Fibroblast of the aortic adventitia (primary cell): ENCODE results near the gene CEMIP. TPM values are rescaled to one million over a fixed set of nuclear protein-coding genes. Genes with fewer than 3 reads are reported as not detected.
A peak's percentile ranks its signal among the peaks of the same experiment; 100 is the strongest.

Source experiments
- DNase-seq: peaks from one replicate; pipeline ENCODE4 v3.0.0-alpha.2; 2010; ENCODE audit warnings: low read depth
- H3K4me3 ChIP-seq: 2 replicates; pipeline ENCODE4 v1.5.1; 2011; ENCODE audit warnings: low read depth, mild to moderate bottlenecking, control low read depth, low read length, moderate library complexity
- total RNA-seq: library from RNA; depleted of rRNA; stranded (reverse); fragments of >200 nt; gene quantifications from 2 replicates; pipeline ENCODE4 v1.2.3, GENCODE V29; 2012; ENCODE audit warnings: low replicate concordance
- TF ChIP-seq, protein P1 (sequence below): IDR thresholded peaks from 2 replicates; pipeline ENCODE4 v1.5.1; 2011; ENCODE audit warnings: mild to moderate bottlenecking, low read length, control low read depth, inconsistent platforms; ENCODE audit not compliant: insufficient read depth

CEMIP gene
- total RNA-seq, 1 donor = 225 TPM

DNA sequence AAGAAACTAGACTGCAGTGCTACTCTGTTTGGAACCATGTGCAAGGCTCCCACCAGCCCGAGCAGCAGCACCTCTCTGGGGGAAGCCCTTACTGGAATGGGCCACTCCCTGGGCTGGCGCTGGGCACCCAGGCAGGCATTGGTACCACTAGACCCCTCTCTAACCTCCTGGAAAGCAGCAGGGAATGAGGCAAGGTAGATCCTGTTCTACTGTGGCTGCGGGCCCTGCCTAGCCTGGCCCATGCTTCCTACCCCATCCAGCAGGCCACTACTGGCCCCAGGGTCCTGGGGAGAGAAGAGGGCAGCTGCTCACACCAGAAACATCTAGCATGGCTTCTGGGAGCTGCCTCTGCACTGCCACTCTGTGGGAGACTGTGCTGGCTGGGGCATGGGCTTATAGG, 165.6 kb downstream of the CEMIP start:
- DNase-seq = no peak
- TF ChIP-seq, protein P1, sequence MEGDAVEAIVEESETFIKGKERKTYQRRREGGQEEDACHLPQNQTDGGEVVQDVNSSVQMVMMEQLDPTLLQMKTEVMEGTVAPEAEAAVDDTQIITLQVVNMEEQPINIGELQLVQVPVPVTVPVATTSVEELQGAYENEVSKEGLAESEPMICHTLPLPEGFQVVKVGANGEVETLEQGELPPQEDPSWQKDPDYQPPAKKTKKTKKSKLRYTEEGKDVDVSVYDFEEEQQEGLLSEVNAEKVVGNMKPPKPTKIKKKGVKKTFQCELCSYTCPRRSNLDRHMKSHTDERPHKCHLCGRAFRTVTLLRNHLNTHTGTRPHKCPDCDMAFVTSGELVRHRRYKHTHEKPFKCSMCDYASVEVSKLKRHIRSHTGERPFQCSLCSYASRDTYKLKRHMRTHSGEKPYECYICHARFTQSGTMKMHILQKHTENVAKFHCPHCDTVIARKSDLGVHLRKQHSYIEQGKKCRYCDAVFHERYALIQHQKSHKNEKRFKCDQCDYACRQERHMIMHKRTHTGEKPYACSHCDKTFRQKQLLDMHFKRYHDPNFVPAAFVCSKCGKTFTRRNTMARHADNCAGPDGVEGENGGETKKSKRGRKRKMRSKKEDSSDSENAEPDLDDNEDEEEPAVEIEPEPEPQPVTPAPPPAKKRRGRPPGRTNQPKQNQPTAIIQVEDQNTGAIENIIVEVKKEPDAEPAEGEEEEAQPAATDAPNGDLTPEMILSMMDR = no peak
- H3K4me3 ChIP-seq = no peak overlapping the region

DNA sequence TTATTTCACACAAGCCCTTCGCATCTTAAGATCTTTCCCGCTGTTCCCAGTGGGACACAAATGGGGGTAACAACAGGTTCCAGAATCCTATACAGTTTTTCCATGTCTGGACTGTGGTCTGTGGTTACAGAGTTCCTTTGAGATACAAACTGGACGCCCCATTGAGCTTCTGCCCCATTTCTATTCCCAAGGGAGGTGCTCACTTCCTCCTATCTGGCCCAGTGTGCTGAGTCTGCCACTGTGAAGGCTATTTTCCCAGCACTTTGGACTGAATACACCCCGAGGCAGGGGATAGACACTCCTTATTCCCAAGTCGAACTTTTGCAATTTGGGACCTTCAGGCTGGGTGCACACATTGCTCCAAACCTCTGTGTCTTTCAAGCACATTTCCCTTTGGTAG, 166.4 kb downstream of the CEMIP start:
- DNase-seq = no peak
- TF ChIP-seq, protein P1 = no peak
- no peak overlapping the region for H3K4me3 ChIP-seq

DNA sequence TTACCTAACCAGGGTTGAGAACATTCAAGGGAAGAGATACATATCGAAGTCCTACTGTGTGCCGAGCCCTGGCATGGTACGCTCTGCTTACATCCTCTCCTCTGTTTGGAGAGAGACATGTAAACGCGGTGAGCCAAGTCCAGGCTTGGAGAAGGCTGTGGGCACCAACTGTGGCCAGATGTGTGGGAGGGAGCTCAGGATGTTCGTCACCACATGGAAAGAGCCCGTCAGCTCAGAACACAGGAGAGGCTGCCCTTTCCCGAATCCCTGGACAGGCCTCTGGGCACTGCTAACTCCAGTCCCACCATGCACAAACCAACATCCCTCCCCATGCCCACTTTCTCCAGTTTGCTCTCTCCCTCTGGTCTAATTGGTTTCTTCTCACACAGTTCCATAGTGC, 167.4 kb downstream of the CEMIP start:
- no peak overlapping the region for H3K4me3 ChIP-seq
- TF ChIP-seq, protein P1 = no peak
- no peak for DNase-seq

DNA sequence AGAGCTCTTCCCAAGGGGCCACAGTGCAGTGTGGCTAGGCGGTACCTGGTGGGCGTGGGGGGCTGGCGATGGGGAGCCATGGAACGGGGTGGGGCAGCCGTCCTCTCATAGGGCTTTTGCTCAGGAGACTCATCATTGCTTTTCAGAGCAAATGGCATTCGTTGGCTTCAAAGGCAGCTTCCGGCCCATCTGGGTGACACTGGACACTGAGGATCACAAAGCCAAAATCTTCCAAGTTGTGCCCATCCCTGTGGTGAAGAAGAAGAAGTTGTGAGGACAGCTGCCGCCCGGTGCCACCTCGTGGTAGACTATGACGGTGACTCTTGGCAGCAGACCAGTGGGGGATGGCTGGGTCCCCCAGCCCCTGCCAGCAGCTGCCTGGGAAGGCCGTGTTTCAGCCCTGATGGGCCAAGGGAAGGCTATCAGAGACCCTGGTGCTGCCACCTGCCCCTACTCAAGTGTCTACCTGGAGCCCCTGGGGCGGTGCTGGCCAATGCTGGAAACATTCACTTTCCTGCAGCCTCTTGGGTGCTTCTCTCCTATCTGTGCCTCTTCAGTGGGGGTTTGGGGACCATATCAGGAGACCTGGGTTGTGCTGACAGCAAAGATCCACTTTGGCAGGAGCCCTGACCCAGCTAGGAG, 169.6 kb downstream of the CEMIP start:
- TF ChIP-seq, protein P1 = no peak
- H3K4me3 ChIP-seq = no peak overlapping the region
- DNase-seq = no peak

DNA sequence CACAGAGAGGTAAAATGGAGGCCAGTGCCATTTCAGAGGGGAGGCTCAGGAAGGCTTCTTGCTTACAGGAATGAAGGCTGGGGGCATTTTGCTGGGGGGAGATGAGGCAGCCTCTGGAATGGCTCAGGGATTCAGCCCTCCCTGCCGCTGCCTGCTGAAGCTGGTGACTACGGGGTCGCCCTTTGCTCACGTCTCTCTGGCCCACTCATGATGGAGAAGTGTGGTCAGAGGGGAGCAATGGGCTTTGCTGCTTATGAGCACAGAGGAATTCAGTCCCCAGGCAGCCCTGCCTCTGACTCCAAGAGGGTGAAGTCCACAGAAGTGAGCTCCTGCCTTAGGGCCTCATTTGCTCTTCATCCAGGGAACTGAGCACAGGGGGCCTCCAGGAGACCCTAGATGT, 170.6 kb downstream of the CEMIP start:
- TF ChIP-seq, protein P1 = no peak
- no peak for DNase-seq
- no peak overlapping the region for H3K4me3 ChIP-seq

DNA sequence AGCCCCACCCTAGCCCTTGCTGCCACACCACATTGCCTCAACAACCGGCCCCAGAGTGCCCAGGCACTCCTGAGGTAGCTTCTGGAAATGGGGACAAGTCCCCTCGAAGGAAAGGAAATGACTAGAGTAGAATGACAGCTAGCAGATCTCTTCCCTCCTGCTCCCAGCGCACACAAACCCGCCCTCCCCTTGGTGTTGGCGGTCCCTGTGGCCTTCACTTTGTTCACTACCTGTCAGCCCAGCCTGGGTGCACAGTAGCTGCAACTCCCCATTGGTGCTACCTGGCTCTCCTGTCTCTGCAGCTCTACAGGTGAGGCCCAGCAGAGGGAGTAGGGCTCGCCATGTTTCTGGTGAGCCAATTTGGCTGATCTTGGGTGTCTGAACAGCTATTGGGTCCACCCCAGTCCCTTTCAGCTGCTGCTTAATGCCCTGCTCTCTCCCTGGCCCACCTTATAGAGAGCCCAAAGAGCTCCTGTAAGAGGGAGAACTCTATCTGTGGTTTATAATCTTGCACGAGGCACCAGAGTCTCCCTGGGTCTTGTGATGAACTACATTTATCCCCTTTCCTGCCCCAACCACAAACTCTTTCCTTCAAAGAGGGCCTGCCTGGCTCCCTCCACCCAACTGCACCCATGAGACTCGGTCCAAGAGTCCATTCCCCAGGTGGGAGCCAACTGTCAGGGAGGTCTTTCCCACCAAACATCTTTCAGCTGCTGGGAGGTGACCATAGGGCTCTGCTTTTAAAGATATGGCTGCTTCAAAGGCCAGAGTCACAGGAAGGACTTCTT, 171.3 kb downstream of the CEMIP start:
- TF ChIP-seq, protein P1 = no peak
- H3K4me3 ChIP-seq = no peak overlapping the region
- no peak for DNase-seq

DNA sequence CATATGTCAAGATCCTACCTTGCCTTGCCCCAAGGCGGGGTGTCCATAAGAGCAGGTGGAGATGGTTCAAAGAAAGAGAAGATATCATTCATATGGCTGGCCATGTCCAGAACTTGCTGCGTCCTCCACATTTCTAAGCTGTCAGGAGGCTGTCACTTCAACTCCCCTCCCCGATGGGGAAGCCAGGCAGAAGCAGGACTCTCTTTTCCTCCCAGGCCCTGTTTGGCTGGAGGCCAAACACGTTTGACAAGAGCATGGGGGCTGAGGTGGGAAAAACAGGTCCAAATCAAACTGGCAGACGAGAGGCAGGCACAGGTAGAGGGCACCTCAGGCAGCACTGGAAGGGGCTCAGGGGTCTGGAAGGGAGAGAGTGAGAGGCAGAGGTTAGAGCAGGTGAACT, 172.8 kb downstream of the CEMIP start:
- no peak overlapping the region for H3K4me3 ChIP-seq
- TF ChIP-seq, protein P1 = no peak
- DNase-seq = peak; percentile 36
